Ascending aorta (tissue), 2 donors: ENCODE measurements around the gene MGST2. TPM values are rescaled to one million over a fixed set of nuclear protein-coding genes. Genes with fewer than 3 reads are reported as not detected.

Experiments used
- DNase-seq, 2 donors: peaks; one replicate each; pipeline ENCODE4 v3.0.0-alpha.2; 2019; ENCODE audit warnings: low spot score in 2 of 2
- H3K27ac ChIP-seq, 2 donors: fragments of 200-600 bp; sonication (generic); one replicate each; pipeline ENCODE4 v1.5.1; 2016 to 2017; ENCODE audit warnings: mild to moderate bottlenecking in 1 of 2
- H3K27me3 ChIP-seq: fragments of 200-600 bp; sonication (generic); one replicate; pipeline ENCODE4 v1.5.1; 2017
- H3K36me3 ChIP-seq, 2 donors: fragments of 200-600 bp; sonication (generic); one replicate each; pipeline ENCODE4 v1.5.1; 2016
- H3K4me1 ChIP-seq, 2 donors: fragments of 200-600 bp; sonication (generic); one replicate each; pipeline ENCODE4 v1.5.1; 2016 to 2017; ENCODE audit warnings: mild to moderate bottlenecking in 1 of 2
- H3K4me3 ChIP-seq, 2 donors: fragments of 200-600 bp; sonication (generic); one replicate each; pipeline ENCODE4 v1.5.1; 2016 to 2017; ENCODE audit warnings: mild to moderate bottlenecking in 1 of 2
- H3K9me3 ChIP-seq, 2 donors: fragments of 200-600 bp; sonication (generic); one replicate each; pipeline ENCODE4 v1.5.1; 2016
- CTCF ChIP-seq, 3 experiments: fragments of 200-600 bp in 2 of 3; fragments of 450-650 bp in 1 of 3; sonication (generic) in 2 of 3; IDR thresholded peaks; one replicate each; pipeline ENCODE4 v1.5.1; 2016 to 2019; ENCODE audit warnings: antibody characterized with exemption in 3 of 3, mild to moderate bottlenecking in 1 of 3, moderate library complexity in 1 of 3
- intact Hi-C: fragments of 100-400 bp; cut with DNase I; formaldehyde crosslinking; loops from one replicate; pipeline ENCODE4 v1.15.1; 2023
- total RNA-seq: library from RNA; depleted of rRNA; stranded (reverse); fragments of >200 nt; gene quantifications from one replicate; pipeline ENCODE4 v1.1.0, GENCODE V29; 2016

Gene MGST2
- total RNA-seq, 1 donor from 2014 or later, result 34.4 TPM

DNA sequence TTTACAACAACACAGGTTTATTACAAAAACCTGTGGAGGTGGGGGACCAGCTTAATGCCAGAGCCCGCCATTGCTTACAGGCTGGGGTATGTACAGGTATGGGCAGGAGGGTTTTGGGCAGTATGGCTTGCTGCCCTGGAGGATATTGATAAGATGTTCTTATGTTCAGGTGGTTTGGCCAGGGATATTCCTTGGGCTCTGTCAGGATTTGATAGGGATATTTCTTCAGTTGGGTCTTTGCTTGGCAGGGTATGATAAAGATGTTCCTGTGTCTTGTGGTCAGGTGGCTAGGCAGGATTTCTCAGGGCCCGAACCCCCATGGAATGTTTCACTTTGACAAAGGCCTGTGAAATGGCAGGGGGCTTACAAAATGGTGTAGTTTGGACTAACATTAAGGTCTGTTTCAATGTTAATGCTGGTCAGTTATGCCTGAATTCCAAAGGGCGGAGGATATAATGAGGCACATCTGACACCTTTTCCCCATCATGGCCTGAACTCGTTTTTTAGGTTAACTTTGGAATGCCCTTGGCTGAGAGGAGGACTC lies 3.1 kb downstream of the MGST2 start:
- H3K4me1 ChIP-seq, result peaks cover 2 to 9% of the 10 kb centered on the region in 2 donors
- TF ChIP-seq CTCF (IDR thresholded peaks at IDR 0.05), result no peak
- no peaks in the 10 kb centered on the region for H3K9me3 ChIP-seq
- intact Hi-C loops, result loop anchor here (5.0 kb wide), 1 partner anchor 484 kb away; the partner anchor contains the start of gene MAML3
- no peaks in the 10 kb centered on the region for H3K27me3 ChIP-seq
- H3K4me3 ChIP-seq, result no peak overlapping the region
- DNase-seq, result no peak
- no peak overlapping the region for H3K27ac ChIP-seq
- H3K36me3 ChIP-seq, result peaks cover 0 to 8% of the 10 kb centered on the region in 2 donors

GRCh38 chr4:139669335-139669734 lies 3.7 kb downstream of the MGST2 start:
- no peaks in the 10 kb centered on the region for H3K9me3 ChIP-seq
- peaks cover 0 to 8% of the 10 kb centered on the region in 2 donors for H3K36me3 ChIP-seq
- no peak overlapping the region for H3K4me3 ChIP-seq
- TF ChIP-seq CTCF (IDR thresholded peaks at IDR 0.05), result no peak
- H3K4me1 ChIP-seq, result peaks cover 2 to 9% of the 10 kb centered on the region in 2 donors
- H3K27me3 ChIP-seq, result no peaks in the 10 kb centered on the region
- intact Hi-C loops, result loop anchor here (5.0 kb wide), 1 partner anchor 483 kb away; the partner anchor contains the start of gene MAML3
- no peak for DNase-seq
- no peak overlapping the region for H3K27ac ChIP-seq

GRCh38 chr4:139669890-139670289 lies 4.3 kb downstream of the MGST2 start:
- peaks cover 0 to 8% of the 10 kb centered on the region in 2 donors for H3K36me3 ChIP-seq
- H3K9me3 ChIP-seq, result no peaks in the 10 kb centered on the region
- no peak overlapping the region for H3K4me3 ChIP-seq
- no peaks in the 10 kb centered on the region for H3K27me3 ChIP-seq
- H3K4me1 ChIP-seq, result peaks cover 2 to 9% of the 10 kb centered on the region in 2 donors
- no peak overlapping the region for H3K27ac ChIP-seq
- no peak for TF ChIP-seq CTCF (IDR thresholded peaks at IDR 0.05)
- intact Hi-C loops, result loop anchor here (5.0 kb wide), 1 partner anchor 482 kb away; the partner anchor contains the start of gene MAML3
- no peak for DNase-seq

DNA sequence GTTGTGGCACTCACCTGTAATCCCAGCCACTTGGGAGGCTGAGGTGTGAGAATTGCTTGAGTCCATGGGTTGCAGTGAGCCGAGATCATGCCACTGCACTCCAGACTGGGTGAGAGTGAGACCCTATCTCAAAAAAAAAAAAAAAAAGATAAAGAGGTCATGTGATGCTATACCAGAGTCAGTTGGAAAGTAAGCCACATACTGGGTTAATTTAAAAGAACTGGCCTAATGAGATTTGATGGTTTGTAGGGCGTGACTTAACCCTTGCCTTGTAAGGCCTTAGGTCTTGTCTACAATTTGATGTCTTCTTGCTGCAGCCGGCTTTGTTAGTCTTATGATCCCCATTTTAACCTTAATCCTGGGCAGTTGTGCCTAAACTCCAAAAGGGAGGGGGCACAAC lies 5.2 kb downstream of the MGST2 start:
- no peaks in the 10 kb centered on the region for H3K27me3 ChIP-seq
- H3K9me3 ChIP-seq, result no peaks in the 10 kb centered on the region
- no peak overlapping the region for H3K4me3 ChIP-seq
- intact Hi-C loops, result no loop called here
- H3K36me3 ChIP-seq, result peaks cover 0 to 8% of the 10 kb centered on the region in 2 donors
- no peak for TF ChIP-seq CTCF (IDR thresholded peaks at IDR 0.05)
- no peak for DNase-seq
- no peak overlapping the region for H3K27ac ChIP-seq
- peaks cover 0 to 7% of the 10 kb centered on the region in 2 donors for H3K4me1 ChIP-seq

DNA sequence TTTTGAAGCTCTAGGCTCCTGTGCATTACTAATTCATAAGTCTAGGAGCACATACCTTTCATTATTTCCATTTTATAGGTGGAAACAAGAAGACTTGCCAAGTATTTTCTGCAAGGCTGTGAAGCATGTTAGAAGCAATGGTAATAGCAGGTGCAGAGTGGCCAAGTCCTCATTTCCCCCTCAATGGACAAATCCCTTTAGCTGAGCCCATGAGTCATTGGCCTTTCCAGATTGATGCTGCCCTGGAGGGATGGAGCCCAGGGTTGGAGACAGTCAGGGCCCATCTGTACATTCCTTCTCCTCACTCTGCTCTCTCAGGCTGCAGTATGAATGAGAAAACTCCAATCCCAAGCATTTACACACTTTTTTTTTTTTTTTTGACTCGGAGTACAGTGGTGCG lies 6.6 kb downstream of the MGST2 start:
- Histone ChIP-seq H3K4me1 (peaks cover 0 to 7% of the 10 kb centered on the region in 2 donors), H3K27me3 (no peaks in the 10 kb centered on the region), H3K36me3 (peaks cover 0 to 8% of the 10 kb centered on the region in 2 donors), H3K4me3 (no peak overlapping the region), H3K27ac (no peak overlapping the region), H3K9me3 (no peaks in the 10 kb centered on the region)
- TF ChIP-seq CTCF (IDR thresholded peaks at IDR 0.05), result no peak
- intact Hi-C loops, result no loop called here
- no peak for DNase-seq
